ENCODE measurements around the gene STK10. TPM values are rescaled to one million over a fixed set of nuclear protein-coding genes. Genes with fewer than 3 reads are reported as not detected.
A peak's percentile ranks its signal among the peaks of the same experiment; 100 is the strongest.

STK10 gene
- total RNA-seq, 4 donors from 2014 or later, result 14.1 to 30.4 (median 19.4) TPM

DNA sequence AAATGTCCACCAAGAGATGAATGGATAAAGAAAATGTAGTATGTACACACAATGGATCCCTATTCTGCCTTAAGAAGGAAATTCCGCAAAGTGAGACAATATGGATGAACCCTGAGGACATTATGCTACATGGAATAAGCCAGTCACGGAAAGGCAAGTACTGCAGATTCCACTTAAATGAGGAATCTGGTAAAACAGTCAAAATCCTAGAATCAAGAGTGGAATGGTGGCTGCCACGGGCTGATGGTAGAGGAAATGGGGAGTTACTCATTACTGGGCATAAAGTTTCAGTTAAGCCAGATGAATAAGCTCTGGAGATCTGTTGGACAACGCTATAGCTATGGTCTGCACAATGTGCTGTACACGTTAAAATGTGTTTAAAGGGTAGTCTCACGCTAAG is 47.2 kb downstream of the STK10 start:
- H3K9me3 ChIP-seq, result no peaks in the 10 kb centered on the region
- H3K27me3 ChIP-seq, result no peaks in the 10 kb centered on the region
- ATAC-seq, result no peak
- peaks cover 0 to 15% (median 0%) of the 10 kb centered on the region in 3 donors for H3K4me1 ChIP-seq
- no peaks in the 10 kb centered on the region for H3K36me3 ChIP-seq
- H3K27ac ChIP-seq, result no peak overlapping the region
- TF ChIP-seq EP300 (IDR thresholded peaks at IDR 0.05) (no peak), POLR2A (IDR thresholded peaks at IDR 0.05) (no peak), POLR2AphosphoS5 (IDR thresholded peaks at IDR 0.05) (no peak)
- TF ChIP-seq, protein P1, sequence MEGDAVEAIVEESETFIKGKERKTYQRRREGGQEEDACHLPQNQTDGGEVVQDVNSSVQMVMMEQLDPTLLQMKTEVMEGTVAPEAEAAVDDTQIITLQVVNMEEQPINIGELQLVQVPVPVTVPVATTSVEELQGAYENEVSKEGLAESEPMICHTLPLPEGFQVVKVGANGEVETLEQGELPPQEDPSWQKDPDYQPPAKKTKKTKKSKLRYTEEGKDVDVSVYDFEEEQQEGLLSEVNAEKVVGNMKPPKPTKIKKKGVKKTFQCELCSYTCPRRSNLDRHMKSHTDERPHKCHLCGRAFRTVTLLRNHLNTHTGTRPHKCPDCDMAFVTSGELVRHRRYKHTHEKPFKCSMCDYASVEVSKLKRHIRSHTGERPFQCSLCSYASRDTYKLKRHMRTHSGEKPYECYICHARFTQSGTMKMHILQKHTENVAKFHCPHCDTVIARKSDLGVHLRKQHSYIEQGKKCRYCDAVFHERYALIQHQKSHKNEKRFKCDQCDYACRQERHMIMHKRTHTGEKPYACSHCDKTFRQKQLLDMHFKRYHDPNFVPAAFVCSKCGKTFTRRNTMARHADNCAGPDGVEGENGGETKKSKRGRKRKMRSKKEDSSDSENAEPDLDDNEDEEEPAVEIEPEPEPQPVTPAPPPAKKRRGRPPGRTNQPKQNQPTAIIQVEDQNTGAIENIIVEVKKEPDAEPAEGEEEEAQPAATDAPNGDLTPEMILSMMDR (IDR thresholded peaks at IDR 0.05), result no peak
- no peak overlapping the region for H3K4me3 ChIP-seq
- 82 to 89% methylated on average over 6 of the region's 6 CpGs for WGBS, 2 donors (ENCODE audit: low coverage in 1 of 2)

DNA sequence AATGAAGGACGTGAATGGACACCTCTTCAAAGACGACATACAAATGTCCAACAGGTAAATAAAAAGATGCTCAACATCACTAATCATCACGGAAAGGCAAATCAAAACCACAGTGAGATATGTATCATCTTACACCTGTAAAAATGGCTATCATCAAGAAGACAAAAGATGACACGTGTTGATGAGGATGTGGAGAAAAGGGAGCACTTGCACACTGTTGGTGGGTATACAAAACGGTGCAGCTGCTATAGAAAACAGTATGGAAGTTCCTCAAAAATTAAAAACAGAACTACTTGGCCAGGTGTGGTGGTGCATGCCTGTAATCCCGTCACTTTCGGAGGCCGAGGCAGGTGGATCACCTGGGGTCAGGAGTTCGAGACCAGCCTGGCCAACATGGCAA is 47.9 kb downstream of the STK10 start:
- H3K4me1 ChIP-seq, result peaks cover 0 to 15% (median 0%) of the 10 kb centered on the region in 3 donors
- H3K27ac ChIP-seq, result no peak overlapping the region
- H3K4me3 ChIP-seq, result no peak overlapping the region
- no peak for ATAC-seq
- TF ChIP-seq, protein P1 (IDR thresholded peaks at IDR 0.05), result no peak
- TF ChIP-seq EP300 (IDR thresholded peaks at IDR 0.05) (no peak), POLR2A (IDR thresholded peaks at IDR 0.05) (no peak), POLR2AphosphoS5 (IDR thresholded peaks at IDR 0.05) (no peak)
- H3K9me3 ChIP-seq, result peaks cover 0 to 3% (median 0%) of the 10 kb centered on the region in 3 donors
- no peaks in the 10 kb centered on the region for H3K36me3 ChIP-seq
- 90 to 95% methylated on average over 6 to 7 of the region's 9 CpGs for WGBS, 2 donors (ENCODE audit: low coverage in 1 of 2)
- H3K27me3 ChIP-seq, result no peaks in the 10 kb centered on the region

DNA sequence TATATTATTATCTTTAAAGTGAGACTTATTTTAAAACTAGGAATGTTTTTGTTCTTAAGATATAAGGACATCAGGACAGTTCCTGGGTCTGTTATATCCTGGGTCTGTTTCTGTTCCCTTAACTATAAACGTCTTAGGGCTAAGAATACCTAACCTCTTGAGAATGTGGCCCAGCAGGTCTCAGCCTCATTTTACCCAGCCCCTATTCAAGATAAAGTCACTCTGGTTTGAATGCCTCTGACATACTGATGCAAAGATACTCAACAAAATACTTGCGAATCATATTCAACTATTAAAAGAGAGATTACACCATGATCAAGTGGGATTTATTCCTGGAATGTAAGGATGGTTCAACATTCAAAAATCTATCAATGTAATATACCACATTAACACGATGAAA is 51.0 kb downstream of the STK10 start:
- ATAC-seq, result no peak
- 90 to 93% methylated on average over 3 of the region's 3 CpGs for WGBS, 2 donors (ENCODE audit: low coverage in 1 of 2)

DNA sequence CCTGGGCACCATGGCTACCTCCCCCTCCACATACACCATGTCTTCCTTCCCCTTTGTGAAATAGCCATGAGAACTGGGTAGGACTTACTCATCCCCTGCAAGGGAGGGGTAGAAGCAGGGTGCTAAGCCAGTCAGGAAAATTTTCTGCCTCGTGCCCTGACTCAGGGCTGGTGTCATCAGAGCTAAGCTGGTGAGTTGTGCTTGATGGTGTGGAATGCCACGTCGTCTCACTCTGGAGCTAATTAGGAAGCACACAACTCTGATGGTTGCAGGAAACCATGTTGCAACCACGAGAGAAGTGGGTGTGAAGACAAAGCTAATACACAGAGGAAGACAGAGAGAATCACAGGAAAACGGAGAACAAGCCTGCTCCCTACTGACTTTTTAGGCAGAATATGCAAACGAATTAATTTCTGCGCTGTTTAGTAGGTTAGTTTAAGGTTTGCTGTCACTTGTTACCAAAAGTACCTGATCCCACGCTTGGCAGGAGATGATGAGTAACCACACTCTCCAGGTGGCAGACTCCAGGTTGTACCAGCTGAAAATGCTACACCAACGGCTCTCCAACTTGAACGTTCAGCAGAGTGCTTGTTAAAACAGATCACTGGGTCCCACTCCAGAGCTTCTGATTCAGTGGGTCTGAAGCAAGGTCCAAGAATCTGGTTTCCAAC is 54.5 kb downstream of the STK10 start:
- H3K4me3 ChIP-seq, result no peak overlapping the region
- no peaks in the 10 kb centered on the region for H3K27me3 ChIP-seq
- H3K9me3 ChIP-seq, result peaks cover 0 to 4% (median 0%) of the 10 kb centered on the region in 3 donors
- TF ChIP-seq POLR2A (IDR thresholded peaks at IDR 0.05), result no peak
- TF ChIP-seq, protein P1 (IDR thresholded peaks at IDR 0.05), result no peak
- TF ChIP-seq POLR2AphosphoS5 (IDR thresholded peaks at IDR 0.05), result no peak
- TF ChIP-seq EP300 (IDR thresholded peaks at IDR 0.05), result no peak
- H3K36me3 ChIP-seq, result peaks cover 0 to 7% of the 10 kb centered on the region in 2 donors
- 75 to 84% methylated on average over 10 of the region's 10 CpGs for WGBS, 2 donors (ENCODE audit: low coverage in 1 of 2)
- H3K4me1 ChIP-seq, result no peaks in the 10 kb centered on the region
- ATAC-seq, result peak; percentile 82
- no peak overlapping the region for H3K27ac ChIP-seq

More for the DNA sequence above, 51.0 kb downstream of the STK10 start:
- Histone ChIP-seq H3K27ac (no peak overlapping the region), H3K27me3 (no peaks in the 10 kb centered on the region), H3K4me3 (no peak overlapping the region), H3K9me3 (peaks cover 0 to 4% (median 0%) of the 10 kb centered on the region in 3 donors), H3K36me3 (peaks cover 0 to 7% of the 10 kb centered on the region in 2 donors), H3K4me1 (no peaks in the 10 kb centered on the region)
- TF ChIP-seq POLR2AphosphoS5 (IDR thresholded peaks at IDR 0.05) (no peak), EP300 (IDR thresholded peaks at IDR 0.05) (no peak), POLR2A (IDR thresholded peaks at IDR 0.05) (no peak)
- TF ChIP-seq, protein P1 (IDR thresholded peaks at IDR 0.05), result no peak

DNA sequence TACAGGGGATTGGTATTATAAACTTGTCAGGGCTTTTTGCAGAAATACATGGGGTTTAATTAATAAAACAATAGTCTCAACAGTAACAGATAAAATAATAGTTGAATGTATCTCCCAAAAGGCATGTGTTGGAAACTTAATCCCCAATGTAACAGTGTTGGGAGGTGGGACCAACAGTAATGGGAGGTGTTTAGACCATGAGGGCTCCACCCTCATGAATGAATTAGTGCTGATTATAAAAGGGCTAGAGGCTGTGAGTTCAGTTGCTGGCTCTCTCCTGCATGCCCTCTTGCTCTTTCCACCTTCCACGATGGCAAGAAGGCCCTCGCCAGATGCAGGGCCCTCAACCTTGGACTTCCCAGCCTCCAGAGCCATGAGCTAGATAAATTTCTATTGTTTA is 56.3 kb downstream of the STK10 start:
- H3K9me3 ChIP-seq, result peaks cover 0 to 4% (median 0%) of the 10 kb centered on the region in 3 donors
- no peak overlapping the region for H3K27ac ChIP-seq
- ATAC-seq, result no peak
- TF ChIP-seq EP300 (IDR thresholded peaks at IDR 0.05) (no peak), POLR2AphosphoS5 (IDR thresholded peaks at IDR 0.05) (no peak), POLR2A (IDR thresholded peaks at IDR 0.05) (no peak)
- TF ChIP-seq, protein P1 (IDR thresholded peaks at IDR 0.05), result no peak
- H3K4me1 ChIP-seq, result no peaks in the 10 kb centered on the region
- no peak overlapping the region for H3K4me3 ChIP-seq
- 83 to 100% methylated on average over 2 of the region's 2 CpGs for WGBS, 2 donors (ENCODE audit: low coverage in 1 of 2)
- H3K36me3 ChIP-seq, result peaks cover 0 to 14% of the 10 kb centered on the region in 2 donors
- H3K27me3 ChIP-seq, result no peaks in the 10 kb centered on the region
